ENCODE data around the gene PRKCH. TPM values are rescaled to one million over a fixed set of nuclear protein-coding genes. Genes with fewer than 3 reads are reported as not detected.
A peak's percentile ranks its signal among the peaks of the same experiment; 100 is the strongest.

The PRKCH gene
- 6.7 and 6.8 TPM in 2 replicates for total RNA-seq (2014; rRNA removed; shearing (Covaris generic))

DNA sequence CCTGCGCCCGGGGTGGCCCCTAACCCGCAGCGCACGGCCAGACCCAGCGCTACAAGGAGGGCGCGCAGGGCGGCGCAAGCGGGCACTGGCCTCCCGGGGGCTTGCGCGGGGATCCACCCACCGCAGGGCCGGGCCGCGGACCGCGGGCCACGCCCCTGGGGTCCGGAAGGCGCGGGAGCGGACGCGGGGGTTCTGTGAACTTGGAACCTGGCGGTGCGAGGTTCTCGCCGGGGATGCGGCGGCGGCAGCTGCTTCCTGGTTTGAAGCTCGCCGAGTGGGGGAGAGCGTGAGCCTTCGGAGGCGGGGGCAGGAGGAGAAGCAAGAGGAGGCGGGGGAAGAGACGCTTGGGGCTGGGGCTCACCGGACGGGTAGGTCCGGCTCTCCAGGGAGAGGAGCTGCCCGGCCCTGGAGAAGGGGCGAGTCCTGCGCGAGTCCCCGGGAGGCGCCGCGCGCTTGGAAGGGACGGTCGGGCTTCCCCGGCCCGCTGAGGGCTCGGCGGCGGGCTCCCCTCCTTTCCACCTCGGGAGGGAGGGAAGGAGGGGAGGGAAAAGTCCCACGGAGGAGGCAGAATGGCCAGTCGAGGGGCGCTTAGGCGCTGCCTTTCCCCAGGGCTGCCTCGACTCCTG, at the start of gene PRKCH:
TSS of gene PRKCH (plus strand) at position 195 of the 626 bp plus-strand sequence. CDS start 523 bp downstream, outside the sequence.
- no peak for DNase-seq
- Histone ChIP-seq H3K36me3 (no peaks in the 10 kb centered on the region), H3K27me3 (no peaks in the 10 kb centered on the region), H3K9me3 (replicated peaks) (0 out of 2 replicates have a peak, but pooled peaks cover 3% of the 10 kb centered on the region), H3K4me1 (no peaks in the 10 kb centered on the region), H3K4me3 (no peak within 1 kb of the TSS), H3K27ac (no peak within 1 kb of the TSS)

DNA sequence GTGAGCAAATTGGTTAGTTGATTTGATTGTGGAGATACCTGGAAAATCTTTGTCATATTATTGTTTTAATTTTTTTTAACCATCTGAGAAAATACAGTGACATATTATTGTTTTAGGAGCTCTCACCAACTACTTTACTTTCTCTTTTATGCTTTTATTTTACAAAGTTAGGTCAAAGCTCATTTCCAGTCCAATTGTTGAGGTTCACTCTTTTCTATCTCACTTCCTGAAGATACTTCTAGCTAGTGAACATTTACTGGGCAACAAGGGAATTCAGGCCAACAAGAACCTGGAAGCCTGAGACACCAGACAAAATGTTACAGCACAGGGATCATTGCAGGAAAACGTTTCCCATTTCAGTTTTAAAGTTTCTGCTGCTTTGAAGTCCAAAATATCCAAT, 44.1 kb upstream of the PRKCH start:
- H3K27ac ChIP-seq, result no peak overlapping the region
- no peak overlapping the region for H3K4me3 ChIP-seq
- H3K36me3 ChIP-seq, result no peaks in the 10 kb centered on the region
- no peak for DNase-seq
- no peaks in the 10 kb centered on the region for H3K27me3 ChIP-seq
- H3K4me1 ChIP-seq, result no peaks in the 10 kb centered on the region
- H3K9me3 ChIP-seq (replicated peaks), result no peaks in the 10 kb centered on the region

DNA sequence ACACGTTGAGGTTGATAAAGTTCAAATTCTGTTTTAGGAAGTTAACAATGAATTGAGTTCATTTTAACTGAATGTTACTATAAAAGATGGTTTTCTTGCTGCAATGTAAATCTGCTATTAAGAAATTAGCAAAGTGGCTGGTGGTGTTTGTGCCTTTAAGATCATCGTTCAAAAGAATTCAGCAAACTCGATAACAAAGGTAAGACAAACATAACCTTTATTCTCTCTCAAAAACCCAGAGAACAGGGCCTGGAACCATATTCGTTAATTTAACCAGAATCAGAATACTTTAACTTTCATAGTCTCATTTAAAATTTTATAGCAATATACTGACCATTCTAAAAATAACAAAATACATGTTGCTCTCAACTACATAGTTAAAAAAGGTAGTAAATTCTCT, 43.6 kb upstream of the PRKCH start:
- Histone ChIP-seq H3K27me3 (no peaks in the 10 kb centered on the region), H3K4me3 (peak overlapping the region; percentile 68), H3K36me3 (no peaks in the 10 kb centered on the region), H3K9me3 (replicated peaks) (no peaks in the 10 kb centered on the region), H3K4me1 (no peaks in the 10 kb centered on the region), H3K27ac (no peak overlapping the region)
- no peak for DNase-seq

DNA sequence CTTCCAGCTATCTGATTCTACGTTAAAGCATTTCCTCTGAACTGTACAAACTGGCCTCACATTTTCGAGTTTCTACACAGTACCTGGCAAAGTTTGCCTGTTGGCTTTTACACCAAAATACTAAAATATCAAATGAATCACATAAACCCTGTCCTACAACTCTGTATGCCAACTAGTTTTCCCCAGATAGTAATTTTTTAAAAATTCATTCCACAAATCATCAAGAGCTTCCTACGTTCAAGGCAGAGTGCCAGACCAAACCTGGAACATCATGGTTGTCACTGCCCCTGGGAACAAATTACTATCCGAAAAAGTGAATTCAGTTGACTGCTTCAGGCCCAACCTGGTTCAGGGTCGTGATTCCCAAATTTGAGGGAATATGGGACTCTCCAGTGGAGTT, 42.3 kb upstream of the PRKCH start:
- no peak for DNase-seq
- Histone ChIP-seq H3K36me3 (no peaks in the 10 kb centered on the region), H3K4me3 (peak overlapping the region; percentile 68), H3K27me3 (no peaks in the 10 kb centered on the region), H3K9me3 (replicated peaks) (no peaks in the 10 kb centered on the region), H3K27ac (peak overlapping the region; percentile 72), H3K4me1 (no peaks in the 10 kb centered on the region; the same call in 1 of the 2 replicates)

DNA sequence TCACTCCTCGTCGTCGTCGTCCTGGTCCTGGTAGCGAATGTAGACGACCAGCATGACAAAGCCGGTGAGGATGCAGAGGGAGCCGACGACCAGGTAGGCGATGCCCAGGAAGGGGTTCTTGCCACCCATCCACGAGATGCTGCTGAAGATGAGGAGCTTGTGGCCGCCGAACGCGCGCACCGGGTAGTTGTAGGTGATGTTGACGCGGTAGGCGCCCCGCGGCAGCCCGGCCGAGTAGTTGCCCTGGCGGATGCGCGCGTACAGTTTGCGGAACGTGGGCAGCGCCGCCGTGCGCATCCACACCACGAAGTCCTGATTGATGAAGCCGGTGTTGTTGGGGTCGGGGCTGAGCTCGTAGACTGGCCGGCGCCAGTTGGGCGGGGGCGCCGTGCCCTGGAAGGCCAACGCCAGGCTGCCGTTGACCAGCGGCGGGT, 41.3 kb upstream of the PRKCH start:
- no peaks in the 10 kb centered on the region for H3K27me3 ChIP-seq
- peak overlapping the region; percentile 72 for H3K27ac ChIP-seq
- H3K36me3 ChIP-seq, result no peaks in the 10 kb centered on the region
- no peak for DNase-seq
- H3K4me3 ChIP-seq, result peak overlapping the region; percentile 68
- no peaks in the 10 kb centered on the region; the same call in 1 of the 2 replicates for H3K4me1 ChIP-seq
- H3K9me3 ChIP-seq (replicated peaks), result no peaks in the 10 kb centered on the region

DNA sequence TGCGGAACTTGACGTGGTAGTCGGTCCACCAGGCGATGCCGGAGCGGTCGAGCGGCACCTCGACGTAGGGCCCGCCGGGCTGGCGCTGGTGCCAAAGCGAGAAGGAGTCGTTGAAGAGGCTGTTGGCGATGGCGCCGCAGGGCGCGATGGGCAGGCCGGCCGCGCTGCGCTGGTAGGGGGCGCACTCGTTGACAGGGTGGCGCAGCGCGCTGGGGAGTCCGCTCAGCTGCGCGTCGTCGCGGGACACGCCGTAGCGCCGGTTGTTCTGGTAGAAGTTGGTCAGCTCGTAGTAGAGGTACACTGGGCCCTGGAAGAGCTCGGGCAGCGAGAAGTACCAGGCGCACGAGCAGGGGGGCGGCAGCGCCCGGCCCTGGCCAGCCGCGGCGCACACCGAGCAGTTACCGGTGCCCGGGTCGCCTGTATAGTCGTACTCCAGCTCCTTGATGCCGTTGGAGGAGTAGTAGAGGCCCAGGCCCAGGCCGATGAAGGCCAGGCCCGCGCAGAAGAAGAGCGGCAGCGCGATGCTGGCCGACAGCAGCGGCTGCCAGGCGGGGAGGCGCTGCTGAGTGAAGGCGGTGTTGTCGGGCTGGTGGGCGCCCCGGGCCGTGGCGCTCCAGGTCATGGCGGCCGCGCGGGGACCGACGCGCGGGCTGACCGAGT, 40.7 kb upstream of the PRKCH start:
- Histone ChIP-seq H3K9me3 (replicated peaks) (no peaks in the 10 kb centered on the region), H3K27ac (peak overlapping the region; percentile 72), H3K27me3 (no peaks in the 10 kb centered on the region), H3K36me3 (no peaks in the 10 kb centered on the region), H3K4me3 (peak overlapping the region; percentile 68), H3K4me1 (no peaks in the 10 kb centered on the region; the same call in 1 of the 2 replicates)
- DNase-seq, result peak; percentile 70 to 75

DNA sequence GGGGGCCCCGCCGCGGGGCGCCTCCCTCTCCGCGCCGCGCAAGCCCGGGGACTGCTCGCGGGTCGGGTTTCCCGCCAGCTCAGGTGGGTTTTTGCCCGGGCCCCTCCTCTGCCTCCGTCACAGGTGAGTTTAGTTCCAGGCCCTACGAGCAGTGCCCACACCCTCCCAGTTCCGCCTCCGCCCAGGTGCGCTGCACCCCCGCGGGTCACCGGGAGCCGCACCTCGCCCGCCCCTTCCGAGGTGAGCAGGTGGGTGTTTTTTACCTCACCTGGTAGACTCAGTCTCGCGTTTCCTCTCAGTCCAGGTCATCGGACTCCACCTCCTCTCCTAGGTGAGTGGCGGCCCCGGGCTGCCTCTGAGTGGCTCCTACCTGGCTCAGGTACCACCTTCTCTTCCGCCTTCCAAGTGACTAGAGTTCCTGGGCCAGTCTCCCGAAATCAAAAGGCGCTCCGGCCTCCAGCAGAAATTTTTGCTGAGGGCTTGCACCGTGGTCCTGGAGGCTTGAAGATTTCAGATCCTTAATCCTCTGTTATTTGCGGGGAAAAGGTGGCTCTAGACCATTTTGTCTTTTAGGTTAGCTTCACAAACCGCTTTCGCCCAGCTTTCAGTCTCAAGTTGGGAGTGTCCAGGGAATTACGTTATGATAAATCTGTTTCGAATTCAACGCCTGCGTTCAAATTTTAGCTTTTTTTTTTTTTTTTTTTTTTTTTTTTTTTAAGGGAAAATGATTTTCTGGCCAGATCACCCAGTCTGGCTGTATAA, 40.0 kb upstream of the PRKCH start, which contains the start of gene TMEM30B:
TSS of gene TMEM30B (minus strand) at position 153 of the 762 bp plus-strand sequence. CDS start 191 bp downstream, outside the sequence.
- H3K27ac ChIP-seq, result peak within 1 kb of the TSS; percentile 72
- no peaks in the 10 kb centered on the region for H3K27me3 ChIP-seq
- peak within 1 kb of the TSS; percentile 68 for H3K4me3 ChIP-seq
- H3K4me1 ChIP-seq, result peaks cover 3% of the 10 kb centered on the region
- DNase-seq, result no peak
- no peaks in the 10 kb centered on the region for H3K36me3 ChIP-seq
- no peaks in the 10 kb centered on the region for H3K9me3 ChIP-seq (replicated peaks)

DNA sequence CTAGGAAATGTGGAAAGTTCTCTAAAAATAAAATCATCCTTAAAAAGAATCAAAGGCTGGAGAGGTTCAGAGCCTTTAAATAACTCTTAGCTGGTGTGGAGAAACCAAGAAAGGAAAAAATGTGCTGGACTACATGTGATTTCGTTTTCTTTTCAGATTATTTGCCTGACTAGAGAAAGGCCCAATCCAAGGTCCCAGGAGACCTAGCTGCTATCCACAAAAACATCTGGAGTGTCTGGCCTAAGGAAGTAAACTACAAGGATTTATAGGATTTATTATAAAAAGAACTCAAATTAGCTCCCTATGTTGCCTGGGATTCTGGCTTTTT, 39.5 kb upstream of the PRKCH start:
- Histone ChIP-seq H3K4me3 (no peak overlapping the region), H3K27ac (no peak overlapping the region), H3K4me1 (peaks cover 3% of the 10 kb centered on the region), H3K9me3 (replicated peaks) (no peaks in the 10 kb centered on the region), H3K36me3 (no peaks in the 10 kb centered on the region), H3K27me3 (no peaks in the 10 kb centered on the region)
- no peak for DNase-seq

DNA sequence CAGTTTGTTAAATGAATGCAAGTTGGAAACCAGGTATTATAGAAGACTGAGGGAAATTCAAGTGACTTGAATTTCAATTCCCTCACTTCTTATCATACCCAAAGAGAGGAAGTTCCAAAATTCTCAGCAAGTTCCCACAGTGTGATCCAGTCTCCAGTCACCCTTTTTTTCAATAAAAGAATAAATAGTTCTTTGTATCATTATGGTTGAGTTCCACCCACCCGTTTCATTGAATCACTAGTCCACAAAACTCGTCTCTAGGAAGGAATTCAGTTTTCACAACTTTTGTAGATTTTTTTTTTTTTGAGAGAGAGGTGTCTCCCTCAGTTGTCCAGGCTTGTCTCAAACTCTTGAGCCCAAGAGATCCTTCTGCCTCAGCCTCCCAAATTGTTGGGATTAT, 38.6 kb upstream of the PRKCH start:
- Histone ChIP-seq H3K27me3 (no peaks in the 10 kb centered on the region), H3K4me1 (peaks cover 3% of the 10 kb centered on the region), H3K9me3 (replicated peaks) (no peaks in the 10 kb centered on the region), H3K4me3 (no peak overlapping the region), H3K27ac (no peak overlapping the region), H3K36me3 (no peaks in the 10 kb centered on the region)
- no peak for DNase-seq

DNA sequence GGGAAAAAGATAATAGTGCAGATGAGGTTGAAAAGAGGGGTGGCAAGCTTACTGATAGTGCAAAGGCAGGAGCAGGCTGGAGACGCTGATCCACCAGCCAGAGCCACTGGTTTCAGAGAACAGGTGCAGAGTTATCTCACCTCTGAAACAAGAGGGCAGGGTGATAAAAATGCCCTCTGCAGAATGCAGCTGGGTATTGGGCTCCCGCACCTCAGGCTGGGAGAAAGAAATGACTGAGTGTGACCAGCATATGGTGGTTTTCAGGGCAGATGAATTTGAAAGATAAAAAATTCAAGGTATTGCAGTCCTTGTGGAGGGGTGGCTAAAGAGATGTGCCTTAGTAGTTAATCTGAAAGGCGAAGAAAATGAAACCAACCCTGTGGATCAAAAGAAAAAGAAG, 37.4 kb upstream of the PRKCH start:
- H3K27ac ChIP-seq, result no peak overlapping the region

DNA sequence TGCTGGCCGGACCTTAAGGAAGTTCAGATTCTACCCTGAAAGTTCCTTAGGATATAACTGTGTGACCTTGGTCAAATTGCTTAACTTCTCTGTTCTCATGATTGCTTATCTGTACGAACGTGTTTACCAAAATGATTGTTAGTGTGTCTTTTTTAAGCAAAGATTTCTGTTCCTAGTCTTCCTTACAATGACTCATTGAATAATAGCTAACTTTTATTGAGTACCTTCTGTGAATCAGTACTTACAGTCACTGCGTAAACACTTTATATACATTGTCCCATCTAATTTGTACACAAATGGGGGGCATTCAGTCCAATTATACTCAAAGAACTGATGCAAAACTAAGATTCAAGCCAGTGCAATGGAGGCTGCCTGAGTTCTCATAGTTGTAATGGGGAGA, 36.0 kb upstream of the PRKCH start:
- no peak overlapping the region for H3K27ac ChIP-seq
- H3K27me3 ChIP-seq, result no peaks in the 10 kb centered on the region
- no peak overlapping the region for H3K4me3 ChIP-seq
- H3K36me3 ChIP-seq, result no peaks in the 10 kb centered on the region
- no peak for DNase-seq
- peaks cover 3% of the 10 kb centered on the region for H3K4me1 ChIP-seq
- H3K9me3 ChIP-seq (replicated peaks), result no peaks in the 10 kb centered on the region

More for the DNA sequence above, 37.4 kb upstream of the PRKCH start:
- peaks cover 3% of the 10 kb centered on the region for H3K4me1 ChIP-seq
- H3K9me3 ChIP-seq (replicated peaks), result no peaks in the 10 kb centered on the region
- DNase-seq, result peak in 1 of 2 experiments; percentile 33
- H3K27me3 ChIP-seq, result no peaks in the 10 kb centered on the region
- H3K36me3 ChIP-seq, result no peaks in the 10 kb centered on the region
- H3K4me3 ChIP-seq, result no peak overlapping the region

DNA sequence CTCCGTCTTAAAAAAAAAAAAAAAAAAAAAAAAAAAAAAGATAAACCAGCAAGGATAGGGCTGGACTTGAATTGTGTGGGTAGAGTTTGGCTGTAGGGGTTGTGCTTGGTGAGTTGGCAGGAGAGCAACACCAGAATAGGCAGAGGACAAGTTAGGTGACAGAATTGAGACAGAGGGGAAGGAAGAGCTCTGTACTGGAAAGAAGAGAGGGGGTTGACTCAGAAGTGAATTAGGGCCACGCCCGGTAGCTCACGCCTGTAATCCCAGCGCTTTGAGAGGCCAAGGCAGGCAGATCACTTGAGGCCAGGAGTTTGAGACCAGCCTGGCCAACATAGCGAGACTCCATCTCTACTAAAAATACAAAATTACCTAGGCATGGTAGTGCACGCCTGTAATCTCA, 34.2 kb upstream of the PRKCH start:
- Histone ChIP-seq H3K27me3 (no peaks in the 10 kb centered on the region), H3K4me3 (no peak overlapping the region), H3K9me3 (replicated peaks) (no peaks in the 10 kb centered on the region), H3K36me3 (no peaks in the 10 kb centered on the region), H3K4me1 (peaks cover 3% of the 10 kb centered on the region), H3K27ac (no peak overlapping the region)
- no peak for DNase-seq

DNA sequence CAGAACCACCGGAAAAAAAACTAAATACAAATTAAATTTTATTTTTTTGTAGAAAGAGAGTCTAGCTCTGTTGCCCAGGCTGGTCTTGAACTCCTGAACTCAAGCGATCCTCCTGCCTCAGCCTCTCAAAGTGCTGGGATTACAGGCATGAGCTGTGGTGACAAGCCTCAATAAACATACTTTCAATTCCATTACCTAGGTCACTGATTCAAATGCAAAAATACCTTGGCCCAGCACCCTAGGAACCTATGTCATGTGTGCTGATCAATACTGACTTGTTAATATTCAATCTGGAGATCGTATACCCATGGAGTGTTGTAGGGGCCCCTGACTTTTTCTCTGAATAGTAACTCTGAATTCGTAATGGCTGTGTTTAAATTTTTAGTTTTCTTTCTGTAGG, 33.2 kb upstream of the PRKCH start:
- H3K27ac ChIP-seq, result no peak overlapping the region
- no peak for DNase-seq
- H3K4me1 ChIP-seq, result peaks cover 3% of the 10 kb centered on the region
- no peaks in the 10 kb centered on the region for H3K9me3 ChIP-seq (replicated peaks)
- no peak overlapping the region for H3K4me3 ChIP-seq
- no peaks in the 10 kb centered on the region for H3K27me3 ChIP-seq
- no peaks in the 10 kb centered on the region for H3K36me3 ChIP-seq

DNA sequence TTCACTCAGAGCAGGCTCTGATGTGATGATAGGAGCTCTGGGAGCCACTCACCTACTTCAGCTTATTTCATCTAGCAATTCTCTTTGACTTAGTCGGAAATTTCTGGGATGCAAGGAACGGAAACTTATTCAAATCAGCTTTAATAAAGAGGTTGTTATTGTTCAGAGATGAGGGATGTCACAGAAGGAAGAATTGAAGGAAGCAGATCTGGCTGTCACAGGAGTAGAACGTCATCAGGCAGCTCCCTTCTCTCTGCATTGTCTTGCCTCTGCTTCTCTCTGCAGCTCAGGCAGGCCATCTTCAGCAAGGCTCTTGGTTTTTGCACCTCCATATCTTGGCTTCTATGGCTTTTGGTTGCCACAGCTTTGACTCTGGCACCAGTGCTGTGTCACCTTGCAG, 32.7 kb upstream of the PRKCH start:
- H3K27me3 ChIP-seq, result no peaks in the 10 kb centered on the region
- H3K4me1 ChIP-seq, result peaks cover 3% of the 10 kb centered on the region
- H3K4me3 ChIP-seq, result no peak overlapping the region
- no peak overlapping the region for H3K27ac ChIP-seq
- DNase-seq, result no peak
- no peaks in the 10 kb centered on the region for H3K36me3 ChIP-seq
- H3K9me3 ChIP-seq (replicated peaks), result no peaks in the 10 kb centered on the region

DNA sequence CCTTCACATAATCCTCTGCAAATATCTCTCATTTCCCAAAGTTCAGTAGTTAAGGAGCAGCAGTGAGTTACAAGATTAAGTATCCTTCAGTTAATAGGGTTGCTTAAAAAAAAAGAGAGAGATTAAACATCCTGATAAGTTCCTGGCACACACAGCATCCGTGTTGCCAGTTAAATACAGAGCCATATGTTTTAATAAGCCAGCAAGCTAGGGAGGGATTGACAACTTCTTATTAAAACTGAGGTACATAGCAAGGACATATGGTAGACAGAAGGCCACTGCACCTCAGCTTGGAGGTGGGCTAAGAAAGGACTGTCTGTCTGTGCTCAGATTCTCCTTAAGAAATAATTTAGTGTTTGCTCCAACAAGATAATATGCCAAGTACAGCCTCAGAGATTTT, 30.7 kb upstream of the PRKCH start:
- Histone ChIP-seq H3K27ac (no peak overlapping the region), H3K4me3 (no peak overlapping the region)

More for the DNA sequence above, 30.7 kb upstream of the PRKCH start:
- Histone ChIP-seq H3K9me3 (replicated peaks) (no peaks in the 10 kb centered on the region), H3K36me3 (no peaks in the 10 kb centered on the region), H3K27me3 (no peaks in the 10 kb centered on the region), H3K4me1 (peaks cover 3% of the 10 kb centered on the region)
- no peak for DNase-seq

Measured in SJCRH30 (cell line).